GM12801 (cell line): ENCODE measurements around the gene SPG7.

Experiments used
- CTCF ChIP-seq: IDR thresholded peaks from one replicate; pipeline ENCODE4 v1.5.1; 2011; ENCODE audit warnings: control low read depth; ENCODE audit not compliant: insufficient read length; ENCODE audit errors: extremely low read depth

SPG7 gene

GRCh38 chr16:89563639-89564392 is 55.6 kb downstream of the SPG7 start:
- TF ChIP-seq CTCF = no peak

GRCh38 chr16:89564476-89565255 is 56.5 kb downstream of the SPG7 start:
- TF ChIP-seq CTCF = no peak

- TF ChIP-seq CTCF = no peak
Observed at GRCh38 chr16:89565256-89565505, 57.0 kb downstream of the SPG7 start.

GRCh38 chr16:89565506-89566372 is 57.5 kb downstream of the SPG7 start:
- TF ChIP-seq CTCF = no peak

GRCh38 chr16:89567656-89568594 is 59.7 kb downstream of the SPG7 start:
- TF ChIP-seq CTCF = no peak

- TF ChIP-seq CTCF = no peak
Observed at GRCh38 chr16:89569506-89570341, 61.5 kb downstream of the SPG7 start.
